Effector memory CD8-positive, alpha-beta T cell (primary cell): ENCODE data around the gene KANTR.

Experiments used
- ATAC-seq: fragments of 150-1000 bp; cut with Tn5 transposase; replicated peaks from 2 replicates; pipeline ENCODE4 v1.10.0; 2021; ENCODE audit warnings: mild to moderate bottlenecking, moderate library complexity
- DNase-seq, 3 experiments: peaks; one replicate each; pipeline ENCODE4 v3.0.0; 2021
- H3K27ac Mint-ChIP-seq, 2 donors: one replicate each; pipeline ENCODE4 v1.8.0; 2022; ENCODE audit warnings: mild to moderate bottlenecking in 2 of 2, mixed read lengths in 2 of 2, moderate library complexity in 2 of 2
- H3K27me3 Mint-ChIP-seq, 2 donors: one replicate each; pipeline ENCODE4 v1.8.0; 2022; ENCODE audit warnings: mixed read lengths in 2 of 2
- H3K36me3 Mint-ChIP-seq: one replicate; pipeline ENCODE4 v1.8.0; 2022; ENCODE audit warnings: mild to moderate bottlenecking, moderate library complexity, mixed read lengths; ENCODE audit not compliant: insufficient read depth
- H3K4me1 Mint-ChIP-seq, 2 donors: one replicate each; pipeline ENCODE4 v1.8.0; 2022; ENCODE audit warnings: low read depth in 2 of 2, mixed read lengths in 2 of 2
- H3K4me3 Mint-ChIP-seq, 2 donors: one replicate each; pipeline ENCODE4 v1.8.0; 2022; ENCODE audit warnings: mild to moderate bottlenecking in 2 of 2, mixed read lengths in 2 of 2, moderate library complexity in 2 of 2
- H3K9me3 Mint-ChIP-seq, 2 donors: one replicate each; pipeline ENCODE4 v1.8.0; 2022; ENCODE audit warnings: mixed read lengths in 2 of 2
- total RNA-seq, 9 experiments: gene quantifications; one replicate each; lab custom pipeline; 2026; lab: John Stamatoyannopoulos, UW

KANTR gene
- 3.0 to 43.9 (median 9.4) reads per million in 9 experiments for total RNA-seq

GRCh38 chrX:53093748-53094581 is at the start of gene KANTR:
Gene KANTR (plus strand): TSS chrX:53094142. CDS start chrX:53124273, 30,131 bp downstream.
- peak; percentile 77 for ATAC-seq

GRCh38 chrX:53044995-53045394 is 48.9 kb upstream of the KANTR start:
- no peaks in the 10 kb centered on the region for H3K9me3 Mint-ChIP-seq
- no peaks in the 10 kb centered on the region for H3K36me3 Mint-ChIP-seq

More at GRCh38 chrX:53093748-53094581, at the start of gene KANTR:
- Mint-ChIP-seq H3K27ac (peak within 1 kb of the TSS; percentile 81 to 84), H3K27me3 (no peaks in the 10 kb centered on the region), H3K36me3 (peaks cover 12% of the 10 kb centered on the region), H3K4me1 (peaks cover 6 to 12% of the 10 kb centered on the region in 2 donors), H3K4me3 (peak within 1 kb of the TSS; percentile 84 to 85), H3K9me3 (no peaks in the 10 kb centered on the region)
- peak; percentile 74 to 76 (median 75) for DNase-seq

GRCh38 chrX:53047228-53047627 is 46.7 kb upstream of the KANTR start:
- Mint-ChIP-seq H3K4me1 (no peaks in the 10 kb centered on the region), H3K27ac (no peak overlapping the region), H3K36me3 (no peaks in the 10 kb centered on the region), H3K27me3 (peaks cover 0 to 13% of the 10 kb centered on the region in 2 donors), H3K4me3 (no peak overlapping the region), H3K9me3 (no peaks in the 10 kb centered on the region)
- DNase-seq (no peak), ATAC-seq (no peak)

More at GRCh38 chrX:53044995-53045394, 48.9 kb upstream of the KANTR start:
- no peak overlapping the region for H3K4me3 Mint-ChIP-seq
- H3K4me1 Mint-ChIP-seq: no peaks in the 10 kb centered on the region
- H3K27ac Mint-ChIP-seq: no peak overlapping the region
- H3K27me3 Mint-ChIP-seq: peaks cover 0 to 7% of the 10 kb centered on the region in 2 donors
- ATAC-seq (no peak), DNase-seq (no peak)

GRCh38 chrX:53048169-53049126 is 45.5 kb upstream of the KANTR start, which contains the start of gene GPR173:
Gene GPR173 (plus strand): TSS chrX:53048789. CDS start chrX:53076622, 27,833 bp downstream.
- Mint-ChIP-seq H3K4me1 (no peaks in the 10 kb centered on the region), H3K36me3 (no peaks in the 10 kb centered on the region), H3K27me3 (peaks cover 0 to 13% of the 10 kb centered on the region in 2 donors), H3K9me3 (no peaks in the 10 kb centered on the region), H3K4me3 (peak within 1 kb of the TSS in 1 of 2 donors; percentile 19), H3K27ac (no peak within 1 kb of the TSS)
- ATAC-seq (no peak), DNase-seq (no peak)

- Mint-ChIP-seq H3K4me1 (peaks cover 0 to 2% of the 10 kb centered on the region in 2 donors), H3K9me3 (no peaks in the 10 kb centered on the region), H3K27me3 (peaks cover 0 to 13% of the 10 kb centered on the region in 2 donors), H3K4me3 (no peak overlapping the region), H3K27ac (no peak overlapping the region), H3K36me3 (no peaks in the 10 kb centered on the region)
- DNase-seq (no peak), ATAC-seq (no peak)
These were observed 44.8 kb upstream of the KANTR start for GRCh38 chrX:53049127-53049517.

GRCh38 chrX:53050841-53051240 is 43.1 kb upstream of the KANTR start:
- H3K36me3 Mint-ChIP-seq: no peaks in the 10 kb centered on the region
- H3K27ac Mint-ChIP-seq: no peak overlapping the region
- H3K9me3 Mint-ChIP-seq: no peaks in the 10 kb centered on the region
- peaks cover 0 to 2% of the 10 kb centered on the region in 2 donors for H3K4me1 Mint-ChIP-seq
- no peak for ATAC-seq
- no peak overlapping the region for H3K4me3 Mint-ChIP-seq
- no peak for DNase-seq
- peaks cover 0 to 13% of the 10 kb centered on the region in 2 donors for H3K27me3 Mint-ChIP-seq

- Mint-ChIP-seq H3K4me3 (no peak overlapping the region), H3K27me3 (peaks cover 0 to 2% of the 10 kb centered on the region in 2 donors), H3K27ac (no peak overlapping the region), H3K9me3 (no peaks in the 10 kb centered on the region), H3K36me3 (no peaks in the 10 kb centered on the region), H3K4me1 (peaks cover 0 to 2% of the 10 kb centered on the region in 2 donors)
- no peak for DNase-seq
- no peak for ATAC-seq
These were observed 38.6 kb upstream of the KANTR start for GRCh38 chrX:53055244-53055849.

- H3K4me1 Mint-ChIP-seq: peaks cover 0 to 2% of the 10 kb centered on the region in 2 donors
- DNase-seq: no peak
These were observed 37.6 kb upstream of the KANTR start for GRCh38 chrX:53056292-53056691.

GRCh38 chrX:53065104-53065503 is 28.8 kb upstream of the KANTR start:
- no peak overlapping the region for H3K27ac Mint-ChIP-seq
- no peaks in the 10 kb centered on the region for H3K9me3 Mint-ChIP-seq
- H3K36me3 Mint-ChIP-seq: no peaks in the 10 kb centered on the region
- H3K4me3 Mint-ChIP-seq: no peak overlapping the region
- ATAC-seq (no peak), DNase-seq (no peak)
- H3K4me1 Mint-ChIP-seq: no peaks in the 10 kb centered on the region
- H3K27me3 Mint-ChIP-seq: no peaks in the 10 kb centered on the region

More at GRCh38 chrX:53056292-53056691, 37.6 kb upstream of the KANTR start:
- no peak overlapping the region for H3K27ac Mint-ChIP-seq
- no peak for ATAC-seq
- H3K27me3 Mint-ChIP-seq: no peaks in the 10 kb centered on the region
- no peak overlapping the region for H3K4me3 Mint-ChIP-seq
- H3K36me3 Mint-ChIP-seq: no peaks in the 10 kb centered on the region
- H3K9me3 Mint-ChIP-seq: no peaks in the 10 kb centered on the region

GRCh38 chrX:53071064-53071463 is 22.9 kb upstream of the KANTR start:
- no peak for ATAC-seq
- Mint-ChIP-seq H3K36me3 (peaks cover 9% of the 10 kb centered on the region), H3K9me3 (no peaks in the 10 kb centered on the region), H3K27ac (no peak overlapping the region), H3K27me3 (no peaks in the 10 kb centered on the region), H3K4me1 (peaks cover 9 to 13% of the 10 kb centered on the region in 2 donors), H3K4me3 (no peak overlapping the region)
- no peak for DNase-seq

GRCh38 chrX:53071604-53072417 is 22.1 kb upstream of the KANTR start:
- H3K4me1 Mint-ChIP-seq: peaks cover 9 to 13% of the 10 kb centered on the region in 2 donors
- no peaks in the 10 kb centered on the region for H3K27me3 Mint-ChIP-seq
- no peaks in the 10 kb centered on the region for H3K9me3 Mint-ChIP-seq
- H3K36me3 Mint-ChIP-seq: peaks cover 9% of the 10 kb centered on the region
- peak overlapping the region; percentile 3 to 94 for H3K27ac Mint-ChIP-seq
- ATAC-seq (peak; percentile 92), DNase-seq (peak; percentile 64 to 67 (median 66))
- peak overlapping the region; percentile 67 to 92 for H3K4me3 Mint-ChIP-seq

GRCh38 chrX:53072418-53073114 is 21.4 kb upstream of the KANTR start:
- no peaks in the 10 kb centered on the region for H3K27me3 Mint-ChIP-seq
- H3K27ac Mint-ChIP-seq: peak overlapping the region; percentile 3 to 94
- DNase-seq (no peak), ATAC-seq (no peak)
- H3K4me3 Mint-ChIP-seq: peak overlapping the region; percentile 67 to 92
- H3K4me1 Mint-ChIP-seq: peaks cover 9 to 13% of the 10 kb centered on the region in 2 donors
- peaks cover 9% of the 10 kb centered on the region for H3K36me3 Mint-ChIP-seq
- H3K9me3 Mint-ChIP-seq: no peaks in the 10 kb centered on the region
